Mammary epithelial cell (primary cell): ENCODE results near the gene SCN9A.

Source experiments
- EZH2 ChIP-seq: IDR thresholded peaks from 2 replicates; pipeline ENCODE4 v1.6.1; 2012; ENCODE audit warnings: low read length, inconsistent platforms, borderline replicate concordance
- TF ChIP-seq, protein P1 (sequence below), 2 donors: IDR thresholded peaks in 1 of 2; conservative IDR thresholded peaks in 1 of 2; 2 replicates each; pipeline ENCODE4 v1.5.1; 2011 to 2012; ENCODE audit warnings: inconsistent platforms in 2 of 2, low read length in 2 of 2, mild to moderate bottlenecking in 2 of 2, control low read depth in 1 of 2, low read depth in 1 of 2; ENCODE audit not compliant: insufficient read depth in 1 of 2; ENCODE audit errors: extremely low read depth in 1 of 2

- TF ChIP-seq, protein P1, sequence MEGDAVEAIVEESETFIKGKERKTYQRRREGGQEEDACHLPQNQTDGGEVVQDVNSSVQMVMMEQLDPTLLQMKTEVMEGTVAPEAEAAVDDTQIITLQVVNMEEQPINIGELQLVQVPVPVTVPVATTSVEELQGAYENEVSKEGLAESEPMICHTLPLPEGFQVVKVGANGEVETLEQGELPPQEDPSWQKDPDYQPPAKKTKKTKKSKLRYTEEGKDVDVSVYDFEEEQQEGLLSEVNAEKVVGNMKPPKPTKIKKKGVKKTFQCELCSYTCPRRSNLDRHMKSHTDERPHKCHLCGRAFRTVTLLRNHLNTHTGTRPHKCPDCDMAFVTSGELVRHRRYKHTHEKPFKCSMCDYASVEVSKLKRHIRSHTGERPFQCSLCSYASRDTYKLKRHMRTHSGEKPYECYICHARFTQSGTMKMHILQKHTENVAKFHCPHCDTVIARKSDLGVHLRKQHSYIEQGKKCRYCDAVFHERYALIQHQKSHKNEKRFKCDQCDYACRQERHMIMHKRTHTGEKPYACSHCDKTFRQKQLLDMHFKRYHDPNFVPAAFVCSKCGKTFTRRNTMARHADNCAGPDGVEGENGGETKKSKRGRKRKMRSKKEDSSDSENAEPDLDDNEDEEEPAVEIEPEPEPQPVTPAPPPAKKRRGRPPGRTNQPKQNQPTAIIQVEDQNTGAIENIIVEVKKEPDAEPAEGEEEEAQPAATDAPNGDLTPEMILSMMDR (conservative IDR thresholded peaks at IDR 0.05 in 1 of 2, IDR thresholded peaks at IDR 0.05 in 1 of 2; ENCODE audit: extremely low read depth in 1 of 2, insufficient read depth in 1 of 2, low read depth in 1 of 2, low read length in 2 of 2): no peak
- TF ChIP-seq EZH2: no peak
Observed at GRCh38 chr2:166411473-166412230, 35.9 kb upstream of the SCN9A start.
